Cortex of kidney (tissue), 1 donor: ENCODE results near the gene GALNT2.

Experiments
- DNase-seq: peaks from one replicate; lab custom pipeline; 2025; lab: John Stamatoyannopoulos, UW

GALNT2 gene

GRCh38 chr1:230130172-230130944 is 63.3 kb downstream of the GALNT2 start:
- no peak for DNase-seq

- no peak for DNase-seq
Measured at GRCh38 chr1:230131457-230131856, 64.4 kb downstream of the GALNT2 start.

- no peak for DNase-seq
Measured at GRCh38 chr1:230132758-230133157, 65.7 kb downstream of the GALNT2 start.

- no peak for DNase-seq
Measured at GRCh38 chr1:230135726-230136125, 68.7 kb downstream of the GALNT2 start.

- no peak for DNase-seq
Measured at GRCh38 chr1:230136453-230137336, 69.7 kb downstream of the GALNT2 start.

GRCh38 chr1:230137337-230137815 is 70.3 kb downstream of the GALNT2 start:
- DNase-seq, result no peak

- DNase-seq, result no peak
Measured at GRCh38 chr1:230138561-230139239, 71.7 kb downstream of the GALNT2 start.

GRCh38 chr1:230139315-230139714 is 72.3 kb downstream of the GALNT2 start:
- no peak for DNase-seq

- DNase-seq, result no peak
Measured at GRCh38 chr1:230139741-230140140, 72.7 kb downstream of the GALNT2 start.

GRCh38 chr1:230140221-230141020 is 73.4 kb downstream of the GALNT2 start:
- no peak for DNase-seq

- no peak for DNase-seq
Measured at GRCh38 chr1:230141021-230141648, 74.1 kb downstream of the GALNT2 start.

GRCh38 chr1:230141797-230142607 is 75.0 kb downstream of the GALNT2 start:
- no peak for DNase-seq

GRCh38 chr1:230142608-230143210 is 75.7 kb downstream of the GALNT2 start:
- DNase-seq, result no peak

- DNase-seq, result no peak
Measured at GRCh38 chr1:230143534-230143933, 76.5 kb downstream of the GALNT2 start.

GRCh38 chr1:230144010-230144614 is 77.1 kb downstream of the GALNT2 start:
- DNase-seq, result no peak

- no peak for DNase-seq
Measured at GRCh38 chr1:230144758-230145504, 77.9 kb downstream of the GALNT2 start.

- DNase-seq, result no peak
Measured at GRCh38 chr1:230145505-230145899, 78.5 kb downstream of the GALNT2 start.

GRCh38 chr1:230145953-230146476 is 79.0 kb downstream of the GALNT2 start:
- no peak for DNase-seq
